Left renal cortex interstitium (tissue), 4 donors: Measurements from ENCODE around the gene CCDC85C. TPM values are rescaled to one million over a fixed set of nuclear protein-coding genes. Genes with fewer than 3 reads are reported as not detected.
A peak's percentile ranks its signal among the peaks of the same experiment; 100 is the strongest.

Experiments used
- DNase-seq, 4 donors: peaks; one replicate each; pipeline ENCODE4 v3.0.0-alpha.2; 2013; ENCODE audit warnings: low read depth in 4 of 4, low spot score in 2 of 4, missing footprints in 1 of 4
- polyA plus RNA-seq, 4 donors: library from polyadenylated mRNA; unstranded; fragments of 120-200 nt; gene quantifications; one replicate each; pipeline ENCODE4 v1.2.1, GENCODE V29; 2013; ENCODE audit not compliant: insufficient read length in 4 of 4

CCDC85C gene
- polyA plus RNA-seq, 4 donors, result 24.9 to 40.0 (median 30.9) TPM

DNA sequence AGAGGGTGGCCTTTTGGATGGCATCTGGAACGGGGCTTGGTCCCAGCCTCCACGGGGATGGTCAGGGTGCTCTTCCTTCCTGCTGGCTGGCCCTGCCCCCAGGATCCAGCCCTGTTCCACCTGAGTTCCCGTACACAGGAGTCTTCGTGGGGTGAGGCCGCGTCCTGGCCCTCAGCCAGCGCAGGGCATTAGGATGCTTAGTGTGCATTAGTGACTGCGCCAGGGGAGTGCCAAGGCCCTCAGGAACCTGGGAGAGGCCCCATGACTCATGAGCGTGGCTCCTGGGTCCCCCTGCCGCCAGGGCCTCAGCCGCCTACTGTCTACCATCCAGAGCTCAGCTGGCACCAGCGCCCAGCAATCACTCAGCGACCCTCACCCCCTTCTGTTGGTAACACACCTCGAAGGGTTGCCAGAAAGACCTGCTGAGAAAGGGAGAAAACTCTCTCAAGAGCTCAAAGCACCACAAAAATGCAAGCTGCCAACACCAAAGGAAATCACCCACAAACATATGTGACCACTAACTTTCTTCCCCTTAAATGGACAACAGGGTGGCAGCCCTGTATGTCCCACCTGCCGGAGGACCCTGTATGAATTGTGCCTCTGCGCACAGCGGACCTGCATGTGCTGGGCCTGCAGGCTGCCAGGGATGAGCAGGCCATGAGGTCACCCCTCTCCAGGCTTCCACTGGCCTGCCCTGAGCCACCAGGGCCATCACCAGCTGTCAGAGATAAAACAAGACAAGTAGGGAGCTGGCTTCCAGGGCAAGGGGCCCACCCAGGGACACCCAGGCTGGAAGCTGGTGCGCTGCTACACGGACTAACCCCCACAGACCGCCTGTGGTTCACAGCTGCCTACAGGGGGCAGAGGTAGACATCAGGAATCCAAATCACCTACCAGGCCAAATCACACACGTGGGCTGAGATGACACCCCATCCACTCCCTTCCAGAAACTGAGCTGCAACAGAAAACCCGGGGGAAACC lies 28.7 kb downstream of the CCDC85C start:
- no peak for DNase-seq

- DNase-seq, result no peak
These were observed 29.7 kb downstream of the CCDC85C start for GRCh38 chr14:99574099-99574880.

GRCh38 chr14:99573436-99574098 lies 30.4 kb downstream of the CCDC85C start:
- no peak for DNase-seq

DNA sequence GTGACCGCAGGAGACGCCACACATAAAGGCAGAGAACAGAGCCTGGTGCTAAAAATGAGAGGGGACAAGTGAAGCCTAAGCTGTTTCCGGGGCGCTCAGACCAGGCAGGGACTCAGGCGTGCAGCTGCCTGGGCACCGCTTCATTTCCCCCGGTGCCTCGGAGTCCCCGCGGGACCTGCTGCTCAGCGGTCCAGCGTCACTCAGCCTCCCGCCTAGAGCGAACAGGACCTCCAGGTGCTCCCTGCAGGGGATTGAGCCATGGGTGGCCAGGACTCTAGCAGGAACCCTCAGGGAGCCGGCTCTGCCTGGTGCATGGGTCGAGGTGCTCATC lies 31.0 kb downstream of the CCDC85C start:
- DNase-seq, result no peak

- DNase-seq, result no peak
These were observed 31.6 kb downstream of the CCDC85C start for GRCh38 chr14:99572173-99572999.

DNA sequence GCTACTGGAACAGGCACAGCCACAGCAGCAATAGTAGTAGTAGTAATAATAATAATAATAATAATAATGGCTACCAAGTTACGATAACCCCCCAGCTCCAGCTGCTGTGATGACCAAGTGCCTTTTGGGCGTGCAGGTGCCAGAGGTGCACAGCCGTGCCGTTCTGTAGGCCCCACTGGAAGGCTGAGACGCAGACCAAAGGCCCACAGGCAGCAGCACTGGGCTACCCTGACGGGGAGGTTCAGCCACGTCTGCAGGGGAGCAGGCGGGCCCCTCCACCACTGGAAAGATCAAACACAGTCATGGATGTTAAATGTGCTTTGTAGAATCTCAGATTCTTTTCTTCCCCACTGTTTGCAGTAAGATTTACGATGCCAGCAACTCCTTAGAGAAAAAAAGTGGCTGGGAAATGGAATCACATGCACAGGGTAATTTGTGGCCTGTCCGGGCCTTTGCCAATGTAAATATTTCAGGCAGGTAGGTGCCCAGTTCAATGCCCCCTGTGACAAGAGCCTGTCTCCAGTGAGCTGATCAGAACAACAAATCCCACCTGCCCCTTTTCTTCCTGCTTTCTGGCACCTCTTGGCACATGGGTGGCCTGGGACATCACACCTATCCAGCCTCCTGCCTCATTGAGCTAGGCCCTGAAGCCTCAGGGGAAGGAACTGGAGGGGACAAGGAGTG lies 32.6 kb downstream of the CCDC85C start:
- peak in 1 of 4 donors; percentile 80 for DNase-seq

DNA sequence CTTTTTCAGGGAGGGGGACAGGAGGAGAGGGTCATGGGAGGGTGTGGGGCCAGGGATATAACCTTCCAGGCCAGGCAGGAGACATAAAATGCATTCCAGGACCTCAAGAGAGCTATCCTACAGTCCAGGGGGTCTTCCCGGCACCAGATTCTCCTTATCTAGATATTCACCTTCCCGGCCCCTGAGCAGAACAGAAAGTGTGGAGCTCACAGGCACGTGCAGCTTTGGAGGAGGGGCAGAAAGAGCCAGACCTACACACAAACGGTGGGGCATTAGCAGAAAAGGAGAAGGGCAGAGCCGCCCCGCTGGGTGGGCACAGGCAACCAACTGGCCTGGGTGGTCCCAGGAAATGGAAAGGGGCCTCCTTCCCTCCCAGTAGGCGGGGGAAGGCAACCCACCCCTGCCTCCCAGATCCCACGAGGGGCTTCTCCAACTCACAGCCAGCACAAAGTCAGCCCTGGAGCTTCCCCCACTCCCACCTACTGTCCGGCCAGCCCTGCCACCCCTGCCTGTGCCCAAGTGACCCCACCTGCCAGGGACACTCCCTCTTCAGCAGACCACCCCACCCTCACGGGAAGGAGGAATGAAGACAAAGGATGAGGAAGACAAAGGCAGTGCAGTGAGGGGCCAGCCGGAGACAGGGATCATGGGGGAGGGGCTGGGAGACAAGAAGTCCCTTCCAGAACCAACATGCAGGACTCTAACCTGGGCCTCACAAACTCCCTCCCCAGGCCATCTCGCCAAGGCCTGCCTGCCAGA lies 33.3 kb downstream of the CCDC85C start:
- DNase-seq, result no peak

DNA sequence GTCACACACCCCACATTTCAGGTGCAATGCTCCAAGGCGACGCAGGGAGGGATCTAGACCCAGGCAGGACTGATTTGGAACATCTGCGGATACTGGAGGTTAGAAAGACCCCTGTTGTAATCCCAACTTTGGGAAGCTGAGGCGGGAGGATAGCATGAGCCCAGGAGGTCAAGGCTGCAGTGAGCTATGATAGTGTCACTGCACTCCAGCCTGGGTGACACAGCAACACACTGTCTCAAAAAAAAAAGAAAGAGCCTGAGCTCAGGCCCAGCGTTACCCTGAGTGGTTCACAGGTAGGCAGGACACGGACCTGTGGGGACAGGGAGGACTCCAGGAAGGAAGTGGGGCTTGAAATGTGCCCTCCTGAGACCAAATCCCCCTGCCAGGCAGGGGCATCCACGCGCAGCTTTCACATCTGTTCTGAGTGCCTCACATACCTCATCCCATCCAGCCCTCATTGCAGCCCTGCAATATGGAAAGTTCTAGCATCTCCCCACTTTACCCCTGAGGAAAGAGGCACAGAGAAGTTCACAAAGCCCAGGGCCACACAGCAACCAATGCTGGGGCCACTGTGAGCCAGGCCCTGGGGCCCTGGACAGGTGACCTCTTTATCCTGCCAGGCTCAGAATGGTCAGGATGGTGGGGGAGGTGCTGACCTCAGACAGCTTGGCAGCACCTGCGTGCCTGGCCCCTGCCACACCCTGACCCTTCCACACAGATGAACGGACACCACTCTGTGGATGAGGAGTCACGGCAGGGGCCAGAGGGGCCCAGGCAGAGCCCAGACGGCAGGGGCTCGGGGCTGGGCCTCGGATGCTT lies 34.1 kb downstream of the CCDC85C start:
- DNase-seq, result no peak

GRCh38 chr14:99568567-99569560 lies 35.1 kb downstream of the CCDC85C start:
- DNase-seq, result no peak

GRCh38 chr14:99566390-99567354 lies 37.3 kb downstream of the CCDC85C start:
- no peak for DNase-seq

GRCh38 chr14:99566009-99566389 lies 38.0 kb downstream of the CCDC85C start:
- no peak for DNase-seq

DNA sequence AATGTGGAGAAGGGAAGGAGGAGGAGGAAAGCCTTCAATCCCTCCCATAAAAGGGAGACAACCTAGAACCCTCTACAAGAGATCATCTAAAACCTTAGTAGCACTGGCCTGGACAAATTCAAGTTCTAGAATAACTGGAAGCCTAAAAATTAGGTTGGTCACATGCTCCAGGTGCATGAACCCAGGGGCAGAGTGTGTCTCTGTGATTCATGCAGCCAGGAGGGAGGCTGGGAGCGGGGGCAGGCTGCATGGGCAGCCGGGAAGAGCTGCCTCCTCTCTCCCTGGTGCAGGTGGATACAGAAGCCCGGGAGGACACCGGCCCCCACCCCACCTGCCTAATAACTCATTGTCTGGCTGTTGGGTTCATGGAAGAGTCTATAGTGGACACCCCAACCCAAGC lies 38.6 kb downstream of the CCDC85C start:
- no peak for DNase-seq

- no peak for DNase-seq
These were observed 39.1 kb downstream of the CCDC85C start for GRCh38 chr14:99564926-99565259.

DNA sequence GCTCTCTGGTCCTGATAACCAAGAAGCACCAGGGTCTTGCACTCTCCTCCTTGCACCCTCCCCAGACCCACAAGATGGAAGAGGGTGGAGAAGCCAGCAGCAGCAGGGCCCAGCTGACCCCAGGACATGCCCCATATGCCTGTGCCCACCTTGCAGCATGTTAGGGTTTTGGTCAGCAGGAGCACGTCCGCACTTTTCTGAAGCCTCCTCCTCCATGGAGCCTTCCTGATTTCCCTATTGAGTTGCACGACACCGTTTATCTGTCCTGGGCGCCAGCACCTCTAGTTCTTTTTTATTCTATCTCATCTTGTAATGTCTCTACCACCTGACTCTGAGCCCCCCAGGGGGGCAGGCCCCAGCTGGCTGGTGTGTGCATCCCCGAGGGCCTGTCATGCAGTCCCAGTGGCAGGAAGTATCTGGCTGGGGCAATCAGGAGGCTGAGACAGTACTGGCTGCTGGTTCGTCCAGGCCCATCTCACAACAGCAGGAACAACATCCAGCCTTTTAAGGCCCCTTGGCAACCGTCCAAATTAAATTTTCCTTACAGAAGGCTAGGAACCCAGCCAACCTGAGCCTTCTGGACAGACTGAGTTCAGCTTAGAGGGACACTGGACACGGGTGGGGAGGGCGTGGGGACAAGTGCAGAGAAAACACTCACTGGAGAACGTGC lies 39.6 kb downstream of the CCDC85C start:
- DNase-seq, result peak in 1 of 4 donors; percentile 85

DNA sequence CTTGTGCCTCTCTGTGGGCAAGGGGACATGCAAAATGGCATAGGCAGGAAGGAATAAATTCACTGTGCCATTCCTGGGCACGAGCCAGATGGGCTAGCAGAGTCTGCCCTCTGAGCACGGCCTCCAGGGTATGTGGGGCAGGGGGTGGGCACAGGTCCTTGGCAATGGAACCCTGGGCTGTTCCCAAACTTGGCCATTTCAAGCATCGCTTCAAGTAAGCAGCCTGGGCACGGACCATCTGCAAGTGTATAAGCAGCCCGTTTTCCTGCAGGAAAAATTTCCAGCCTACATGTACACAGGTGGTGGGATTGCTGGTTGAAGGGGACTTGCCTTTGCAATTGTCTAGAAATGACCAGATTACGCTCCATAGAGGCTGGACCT lies 40.3 kb downstream of the CCDC85C start:
- DNase-seq, result no peak
